Sigmoid colon (tissue), 7 donors: ENCODE results near the gene CHRNB2. TPM values are rescaled to one million over a fixed set of nuclear protein-coding genes. Genes with fewer than 3 reads are reported as not detected.
A peak's percentile ranks its signal among the peaks of the same experiment; 100 is the strongest.

Source experiments
- DNase-seq: peaks from one replicate; pipeline ENCODE4 v3.0.0-alpha.2; 2019
- H3K27ac ChIP-seq, 4 donors: fragments of 200-600 bp; sonication (generic); one replicate each; pipeline ENCODE4 v1.5.1; 2016 to 2019; ENCODE audit warnings: mild to moderate bottlenecking in 1 of 4
- H3K27me3 ChIP-seq, 3 donors: fragments of 200-600 bp; sonication (generic); one replicate each; pipeline ENCODE4 v1.5.1; 2019; ENCODE audit warnings: mild to moderate bottlenecking in 1 of 3
- H3K36me3 ChIP-seq, 4 donors: fragments of 200-600 bp; sonication (generic); one replicate each; pipeline ENCODE4 v1.5.1; 2016 to 2019
- H3K4me1 ChIP-seq, 4 donors: fragments of 200-600 bp; sonication (generic); one replicate each; pipeline ENCODE4 v1.5.1; 2017 to 2019
- H3K4me3 ChIP-seq, 4 donors: fragments of 200-600 bp; sonication (generic); one replicate each; pipeline ENCODE4 v1.5.1; 2017 to 2019; ENCODE audit warnings: mild to moderate bottlenecking in 2 of 4, moderate library complexity in 1 of 4
- H3K9me3 ChIP-seq, 4 donors: fragments of 200-600 bp in 3 of 4; sonication (generic) in 3 of 4; one replicate each; pipeline versions ENCODE4 v1.5.1 to v1.6.1; 2013 to 2019
- EP300 ChIP-seq, 4 donors: sonication (generic); formaldehyde crosslinking; IDR thresholded peaks; one replicate each; pipeline ENCODE4 v1.6.1; 2017; ENCODE audit warnings: antibody characterized with exemption in 4 of 4
- POLR2A ChIP-seq, 2 donors: fragments of 450-650 bp; IDR thresholded peaks; one replicate each; pipeline ENCODE4 v1.6.1; 2016; ENCODE audit warnings: antibody characterized with exemption in 2 of 2, mild to moderate bottlenecking in 2 of 2, moderate library complexity in 2 of 2
- POLR2AphosphoS5 ChIP-seq, 4 donors: sonication (generic); formaldehyde crosslinking; IDR thresholded peaks; one replicate each; pipeline ENCODE4 v1.6.1; 2017; ENCODE audit warnings: antibody characterized with exemption in 4 of 4
- WGBS, 2 donors: extraction: QIAGEN DNeasy Blood & Tissue Kit; methylation state at CpG; one replicate each; pipeline ENCODE4 v1.1.7; 2013; 5-methylcytosine and 5-hydroxymethylcytosine counted together
- intact Hi-C: fragments of 100-400 bp; cut with DNase I; formaldehyde crosslinking; loops from one replicate; pipeline ENCODE4 v1.15.1; 2023
- polyA plus RNA-seq, 3 donors: library from polyadenylated mRNA; stranded (reverse); fragments of 200-250 nt; gene quantifications; one replicate each; pipeline ENCODE4 v1.2.3, GENCODE V29; 2013
- total RNA-seq, 4 donors: library from RNA; depleted of rRNA; stranded (reverse); fragments of >200 nt; gene quantifications; one replicate each; pipeline ENCODE4 v1.1.0, GENCODE V29; 2016
- TF ChIP-seq, protein P1 (sequence below), 4 experiments: fragments of 450-650 bp in 3 of 4; fragments of 200-600 bp in 1 of 4; IDR thresholded peaks; one replicate each; pipeline ENCODE4 v1.5.1; 2016 to 2019; ENCODE audit warnings: antibody characterized with exemption in 4 of 4, mild to moderate bottlenecking in 3 of 4, moderate library complexity in 2 of 4
- donor health status: healthy with polysubstance abuse.
- donor health status: Bipolar disorder and iron deficiency.
- donor health status: healthy.

CHRNB2 gene
- total and polyA plus RNA-seq, 7 donors: under 0.01 to 1.7 (median 0.95) TPM; not detected in 2

DNA sequence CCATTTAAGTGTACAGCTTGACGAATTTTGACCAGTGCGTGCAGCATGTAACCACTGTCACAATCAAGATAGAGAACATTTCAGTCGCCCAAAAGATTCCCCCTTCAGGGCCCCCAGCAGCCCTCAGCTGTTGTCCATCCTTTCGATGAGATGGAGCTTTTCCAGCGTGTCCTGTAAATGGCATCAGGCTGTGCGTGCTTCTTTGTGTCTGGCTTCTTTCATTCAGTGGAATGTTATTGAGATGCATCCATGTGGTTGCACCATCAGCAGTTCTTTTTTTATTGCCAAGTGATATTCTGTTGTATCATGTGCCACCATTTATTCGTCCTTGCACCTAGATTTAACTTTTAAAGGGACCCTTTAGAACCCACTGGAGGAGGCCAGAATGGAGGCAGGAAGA lies 31.0 kb upstream of the CHRNB2 start:
- Histone ChIP-seq H3K4me1 (no peaks in the 10 kb centered on the region), H3K27me3 (no peaks in the 10 kb centered on the region), H3K27ac (no peak overlapping the region), H3K9me3 (no peaks in the 10 kb centered on the region), H3K4me3 (no peak overlapping the region), H3K36me3 (no peaks in the 10 kb centered on the region)
- 83 to 85% methylated on average over 7 of the region's 7 CpGs for whole genome bisulfite sequencing, 2 donors
- no peak for DNase-seq
- TF ChIP-seq EP300 (IDR thresholded peaks at IDR 0.05): peak in 1 of 4 donors; percentile 46
- TF ChIP-seq, protein P1, sequence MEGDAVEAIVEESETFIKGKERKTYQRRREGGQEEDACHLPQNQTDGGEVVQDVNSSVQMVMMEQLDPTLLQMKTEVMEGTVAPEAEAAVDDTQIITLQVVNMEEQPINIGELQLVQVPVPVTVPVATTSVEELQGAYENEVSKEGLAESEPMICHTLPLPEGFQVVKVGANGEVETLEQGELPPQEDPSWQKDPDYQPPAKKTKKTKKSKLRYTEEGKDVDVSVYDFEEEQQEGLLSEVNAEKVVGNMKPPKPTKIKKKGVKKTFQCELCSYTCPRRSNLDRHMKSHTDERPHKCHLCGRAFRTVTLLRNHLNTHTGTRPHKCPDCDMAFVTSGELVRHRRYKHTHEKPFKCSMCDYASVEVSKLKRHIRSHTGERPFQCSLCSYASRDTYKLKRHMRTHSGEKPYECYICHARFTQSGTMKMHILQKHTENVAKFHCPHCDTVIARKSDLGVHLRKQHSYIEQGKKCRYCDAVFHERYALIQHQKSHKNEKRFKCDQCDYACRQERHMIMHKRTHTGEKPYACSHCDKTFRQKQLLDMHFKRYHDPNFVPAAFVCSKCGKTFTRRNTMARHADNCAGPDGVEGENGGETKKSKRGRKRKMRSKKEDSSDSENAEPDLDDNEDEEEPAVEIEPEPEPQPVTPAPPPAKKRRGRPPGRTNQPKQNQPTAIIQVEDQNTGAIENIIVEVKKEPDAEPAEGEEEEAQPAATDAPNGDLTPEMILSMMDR (IDR thresholded peaks at IDR 0.05): no peak
- no peak for TF ChIP-seq POLR2A (IDR thresholded peaks at IDR 0.05)
- peak in 1 of 4 donors; percentile 71 for TF ChIP-seq POLR2AphosphoS5 (IDR thresholded peaks at IDR 0.05)
- intact Hi-C loops: no loop called here

- Histone ChIP-seq H3K27me3 (peaks cover 0 to 7% (median 0%) of the 10 kb centered on the region in 3 donors), H3K4me1 (no peaks in the 10 kb centered on the region), H3K9me3 (no peaks in the 10 kb centered on the region), H3K36me3 (no peaks in the 10 kb centered on the region), H3K27ac (no peak overlapping the region), H3K4me3 (no peak overlapping the region)
- intact Hi-C loops: no loop called here
- 70 to 82% methylated on average over 9 of the region's 9 CpGs for WGBS, 2 donors
- TF ChIP-seq POLR2AphosphoS5 (IDR thresholded peaks at IDR 0.05): no peak
- no peak for TF ChIP-seq POLR2A (IDR thresholded peaks at IDR 0.05)
- TF ChIP-seq, protein P1 (IDR thresholded peaks at IDR 0.05): no peak
- no peak for TF ChIP-seq EP300 (IDR thresholded peaks at IDR 0.05)
- DNase-seq: no peak
These were observed 27.8 kb upstream of the CHRNB2 start for GRCh38 chr1:154539486-154540483.

- Histone ChIP-seq H3K4me3 (no peak overlapping the region), H3K27me3 (peaks cover 0 to 7% (median 0%) of the 10 kb centered on the region in 3 donors), H3K9me3 (no peaks in the 10 kb centered on the region), H3K36me3 (no peaks in the 10 kb centered on the region), H3K27ac (no peak overlapping the region), H3K4me1 (no peaks in the 10 kb centered on the region)
- 51 to 60% methylated on average over 6 of the region's 6 CpGs for WGBS, 2 donors
- no peak for DNase-seq
- TF ChIP-seq, protein P1 (IDR thresholded peaks at IDR 0.05): no peak
- no peak for TF ChIP-seq EP300 (IDR thresholded peaks at IDR 0.05)
- TF ChIP-seq POLR2A (IDR thresholded peaks at IDR 0.05): no peak
- TF ChIP-seq POLR2AphosphoS5 (IDR thresholded peaks at IDR 0.05): no peak
- intact Hi-C loops: no loop called here
These were observed 26.3 kb upstream of the CHRNB2 start for GRCh38 chr1:154541231-154541630.

- intact Hi-C loops: loop anchor here (5.0 kb wide), 1 partner anchor 149 kb away; no protein-coding TSS in a partner anchor
These were observed 21.1 kb upstream of the CHRNB2 start for GRCh38 chr1:154546264-154547063.

More at GRCh38 chr1:154546264-154547063, 21.1 kb upstream of the CHRNB2 start:
- peak; percentile 75 for DNase-seq
- Histone ChIP-seq H3K4me3 (no peak overlapping the region), H3K36me3 (peaks cover 16 to 30% (median 26%) of the 10 kb centered on the region in 4 donors), H3K4me1 (peaks cover 0 to 15% (median 6%) of the 10 kb centered on the region in 4 donors), H3K9me3 (no peaks in the 10 kb centered on the region), H3K27me3 (peaks cover 0 to 7% (median 0%) of the 10 kb centered on the region in 3 donors), H3K27ac (no peak overlapping the region)
- WGBS, 2 donors: 82 to 84% methylated on average over 13 of the region's 13 CpGs
- TF ChIP-seq EP300 (IDR thresholded peaks at IDR 0.05): no peak
- TF ChIP-seq, protein P1 (IDR thresholded peaks at IDR 0.05): peak; percentile 39 to 68 (median 54)
